ENCODE data around the gene PRTN3.

The PRTN3 gene

DNA sequence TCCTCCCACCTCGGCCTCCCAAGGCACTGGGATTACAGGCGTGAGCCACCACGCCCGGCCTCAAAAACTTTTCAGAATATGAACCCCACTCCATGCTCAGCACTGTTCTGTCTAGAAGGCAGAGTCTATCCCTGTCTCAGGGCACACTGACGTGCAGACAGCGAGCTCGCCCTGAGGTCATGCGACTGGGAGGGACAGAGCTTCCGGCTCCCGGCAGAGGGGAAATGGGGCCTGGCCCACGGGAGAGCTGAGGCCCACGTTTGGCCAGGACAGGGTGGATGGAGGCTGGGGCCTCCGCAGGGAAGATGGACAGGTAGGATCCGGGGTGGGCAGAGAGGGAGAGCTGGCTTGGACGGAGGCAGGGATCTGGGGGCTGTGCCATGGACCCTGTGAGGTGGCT, 15.9 kb upstream of the PRTN3 start:
- ChIA-PET CTCF (no interaction called here), POLR2A (ENCODE audit: low non-redundant PET) (no interaction called here)
- TF ChIP-seq, protein P1, sequence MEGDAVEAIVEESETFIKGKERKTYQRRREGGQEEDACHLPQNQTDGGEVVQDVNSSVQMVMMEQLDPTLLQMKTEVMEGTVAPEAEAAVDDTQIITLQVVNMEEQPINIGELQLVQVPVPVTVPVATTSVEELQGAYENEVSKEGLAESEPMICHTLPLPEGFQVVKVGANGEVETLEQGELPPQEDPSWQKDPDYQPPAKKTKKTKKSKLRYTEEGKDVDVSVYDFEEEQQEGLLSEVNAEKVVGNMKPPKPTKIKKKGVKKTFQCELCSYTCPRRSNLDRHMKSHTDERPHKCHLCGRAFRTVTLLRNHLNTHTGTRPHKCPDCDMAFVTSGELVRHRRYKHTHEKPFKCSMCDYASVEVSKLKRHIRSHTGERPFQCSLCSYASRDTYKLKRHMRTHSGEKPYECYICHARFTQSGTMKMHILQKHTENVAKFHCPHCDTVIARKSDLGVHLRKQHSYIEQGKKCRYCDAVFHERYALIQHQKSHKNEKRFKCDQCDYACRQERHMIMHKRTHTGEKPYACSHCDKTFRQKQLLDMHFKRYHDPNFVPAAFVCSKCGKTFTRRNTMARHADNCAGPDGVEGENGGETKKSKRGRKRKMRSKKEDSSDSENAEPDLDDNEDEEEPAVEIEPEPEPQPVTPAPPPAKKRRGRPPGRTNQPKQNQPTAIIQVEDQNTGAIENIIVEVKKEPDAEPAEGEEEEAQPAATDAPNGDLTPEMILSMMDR (conservative IDR thresholded peaks at IDR 0.05; ENCODE audit: low read depth) = no peak
- no peak for DNase-seq (ENCODE audit: low spot score)
- H3K27ac ChIP-seq = no peak overlapping the region

DNA sequence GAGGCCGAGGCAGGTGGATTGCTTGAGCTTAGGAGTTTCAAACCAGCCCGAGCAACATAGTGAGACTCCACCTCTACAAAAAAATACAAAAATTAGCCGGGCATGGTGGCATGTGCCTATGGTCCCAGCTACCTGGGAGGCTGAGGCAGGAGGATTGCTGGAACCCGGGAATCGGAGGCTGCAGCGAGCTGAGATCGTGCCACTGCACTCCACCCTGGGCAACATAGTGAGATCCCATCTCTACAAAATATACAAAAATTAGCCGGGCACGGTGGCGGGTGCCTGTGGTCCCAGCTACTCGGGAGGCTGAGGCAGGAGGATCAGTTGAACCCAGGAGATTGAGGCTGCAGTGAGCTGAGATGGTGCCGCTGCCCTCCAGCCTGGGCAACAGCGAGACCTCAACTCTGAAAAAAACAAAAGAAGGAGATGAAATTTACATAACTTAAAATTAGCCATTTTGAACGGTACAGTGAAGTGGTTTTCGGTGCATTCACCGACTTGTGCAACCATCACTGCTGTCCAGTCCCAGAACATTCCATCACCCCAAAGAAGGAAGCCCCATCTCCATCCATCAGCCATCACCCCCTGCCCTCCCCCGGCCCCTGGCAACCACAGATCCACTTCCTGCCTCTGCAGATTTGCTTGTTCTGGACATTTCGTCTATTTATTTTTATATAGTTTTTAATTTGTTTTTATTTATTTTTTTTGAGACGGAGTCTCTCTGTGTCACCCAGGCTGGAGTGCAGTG, 14.7 kb upstream of the PRTN3 start:
- no peak overlapping the region for H3K27ac ChIP-seq
- POLR2A ChIA-PET (ENCODE audit: low non-redundant PET) = no interaction called here
- TF ChIP-seq, protein P1 (conservative IDR thresholded peaks at IDR 0.05; ENCODE audit: low read depth) = no peak
- no peak for DNase-seq (ENCODE audit: low spot score)
- CTCF ChIA-PET = interaction anchor here (0.6 kb wide), 2 partner anchors 78 to 93 kb away, joined by 3 read pairs; no protein-coding TSS in a partner anchor

DNA sequence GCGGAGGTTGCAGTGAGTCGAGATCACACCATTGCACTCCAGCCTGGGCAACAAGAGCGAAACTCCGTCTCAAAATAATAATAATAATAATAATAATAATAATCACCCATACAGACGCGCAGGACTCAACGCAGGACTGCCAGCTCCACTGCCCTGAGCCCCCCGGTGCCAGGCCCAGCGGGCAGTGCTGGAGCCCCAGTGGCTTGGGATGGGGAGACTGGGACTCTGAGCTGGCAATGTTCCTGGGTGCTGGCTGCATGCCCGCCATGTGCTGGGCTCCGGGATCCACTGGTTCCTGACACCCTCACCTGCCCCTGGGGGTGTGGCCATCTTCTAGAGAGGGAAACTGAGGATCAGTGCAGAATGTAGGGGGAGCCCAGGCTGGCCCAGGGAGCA, 13.5 kb upstream of the PRTN3 start:
- peak overlapping the region; percentile 3; the same call in 1 of the 2 replicates for H3K27ac ChIP-seq
- POLR2A ChIA-PET (ENCODE audit: low non-redundant PET) = no interaction called here
- DNase-seq (ENCODE audit: low spot score) = no peak
- CTCF ChIA-PET = no interaction called here
- TF ChIP-seq, protein P1 (conservative IDR thresholded peaks at IDR 0.05; ENCODE audit: low read depth) = no peak

DNA sequence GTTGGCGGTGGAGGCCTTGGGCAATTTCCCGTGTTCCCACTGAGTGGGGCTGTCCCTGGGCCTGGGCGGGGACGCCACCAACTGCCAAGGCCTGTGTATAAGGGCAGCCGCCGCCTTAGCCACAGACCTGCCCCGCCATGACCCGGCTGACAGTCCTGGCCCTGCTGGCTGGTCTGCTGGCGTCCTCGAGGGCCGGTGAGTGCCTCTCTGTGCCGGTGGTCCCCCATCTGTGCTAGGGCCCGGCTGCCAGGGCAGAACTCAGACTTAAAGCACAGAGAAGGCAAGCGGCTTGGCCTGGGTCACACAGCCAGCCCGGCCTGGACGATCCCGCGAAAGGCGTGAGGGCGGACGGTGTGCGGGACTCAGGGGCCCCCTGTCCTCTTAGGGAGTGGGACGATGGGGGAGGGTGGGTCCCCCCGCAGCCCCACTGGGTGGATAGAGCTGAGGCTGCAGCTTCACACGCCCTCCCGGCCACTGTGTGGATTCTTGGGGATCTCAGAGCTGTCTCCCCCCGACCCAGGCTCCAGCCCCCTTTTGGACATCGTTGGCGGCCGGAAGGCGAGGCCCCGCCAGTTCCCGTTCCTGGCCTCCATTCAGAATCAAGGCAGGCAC, 13.0 kb upstream of the PRTN3 start, which contains the start of gene AZU1:
Gene AZU1, plus strand, starts transcription at position 128 of the 612 bp plus-strand sequence. Its CDS starts 10 bp downstream, at position 138.
- TF ChIP-seq, protein P1 (conservative IDR thresholded peaks at IDR 0.05; ENCODE audit: low read depth) = no peak
- DNase-seq (ENCODE audit: low spot score) = no peak
- H3K27ac ChIP-seq = peak within 1 kb of the TSS; percentile 3; the same call in 1 of the 2 replicates
- CTCF ChIA-PET = no interaction called here
- POLR2A ChIA-PET (ENCODE audit: low non-redundant PET) = no interaction called here

DNA sequence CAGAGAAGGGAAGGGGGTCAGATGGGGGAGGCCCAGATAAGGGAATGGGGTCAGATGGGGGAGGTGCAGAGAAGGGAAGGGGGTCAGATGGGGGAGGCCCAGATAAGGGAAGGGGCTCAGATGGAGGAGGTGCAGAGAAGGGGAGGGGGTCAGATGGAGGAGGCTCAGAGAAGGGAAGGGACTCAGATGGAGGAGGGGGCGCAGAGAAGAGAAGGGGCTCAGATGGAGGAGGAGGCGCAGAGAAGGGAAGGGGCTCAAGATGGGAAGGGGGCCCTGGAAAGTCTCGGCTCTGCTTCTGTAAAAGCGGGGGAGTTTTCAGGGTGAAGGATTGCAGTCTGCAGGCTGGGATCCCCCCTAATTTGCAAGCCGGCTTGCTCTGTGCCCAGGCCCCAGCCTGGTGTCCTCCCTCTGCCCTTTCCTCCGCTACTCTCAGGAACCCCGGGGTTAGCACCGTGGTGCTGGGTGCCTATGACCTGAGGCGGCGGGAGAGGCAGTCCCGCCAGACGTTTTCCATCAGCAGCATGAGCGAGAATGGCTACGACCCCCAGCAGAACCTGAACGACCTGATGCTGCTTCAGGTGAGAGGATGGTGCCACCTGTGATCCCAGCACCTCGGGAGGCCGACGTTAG, 11.6 kb upstream of the PRTN3 start:
- TF ChIP-seq, protein P1 (conservative IDR thresholded peaks at IDR 0.05; ENCODE audit: low read depth) = no peak
- no peak for DNase-seq (ENCODE audit: low spot score)
- ChIA-PET CTCF (no interaction called here), POLR2A (ENCODE audit: low non-redundant PET) (no interaction called here)
- no peak overlapping the region for H3K27ac ChIP-seq

DNA sequence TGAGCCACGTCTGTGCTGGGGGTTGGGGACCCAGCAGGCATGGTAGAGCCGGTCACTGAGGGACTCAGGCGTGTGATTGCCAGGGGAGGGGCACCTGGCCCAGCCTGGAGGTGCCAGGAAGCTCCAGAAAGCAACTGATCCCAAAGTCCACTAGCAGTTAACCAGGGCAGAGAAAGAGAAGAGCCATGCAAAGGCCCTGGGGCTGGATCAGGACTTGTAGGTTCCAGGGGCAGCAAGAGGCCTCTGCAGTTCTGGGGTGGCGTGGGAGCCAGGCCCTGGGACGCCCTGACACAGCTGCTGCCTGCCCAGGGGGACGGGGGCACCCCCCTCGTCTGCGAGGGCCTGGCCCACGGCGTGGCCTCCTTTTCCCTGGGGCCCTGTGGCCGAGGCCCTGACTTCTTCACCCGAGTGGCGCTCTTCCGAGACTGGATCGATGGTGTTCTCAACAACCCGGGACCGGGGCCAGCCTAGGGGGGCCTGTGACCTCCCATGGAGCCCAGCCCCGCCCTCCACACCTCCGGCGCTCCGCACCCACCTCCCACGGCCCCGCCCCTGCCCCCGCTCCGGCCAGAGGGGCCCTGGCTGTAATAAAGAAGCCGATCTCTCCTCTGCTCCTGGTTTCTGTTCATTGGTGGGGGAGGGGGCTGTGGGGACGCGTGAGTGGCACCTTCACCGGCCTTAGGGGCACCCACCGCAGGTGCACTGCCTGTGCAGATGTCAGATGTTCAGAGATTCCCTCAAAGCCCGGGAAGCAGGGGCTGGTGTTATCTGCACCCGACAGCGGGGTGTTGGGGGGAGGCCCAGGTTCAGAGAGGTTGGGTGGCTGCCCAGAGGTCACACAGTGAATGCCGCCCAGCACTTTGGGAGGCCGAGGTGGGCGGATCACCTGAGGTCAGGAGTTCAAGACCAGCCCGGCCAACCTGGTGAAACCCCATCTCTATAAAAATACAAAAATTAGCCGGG, 9.1 kb upstream of the PRTN3 start:
- no peak overlapping the region for H3K27ac ChIP-seq
- DNase-seq (ENCODE audit: low spot score) = no peak
- CTCF ChIA-PET = no interaction called here
- TF ChIP-seq, protein P1 (conservative IDR thresholded peaks at IDR 0.05; ENCODE audit: low read depth) = no peak
- POLR2A ChIA-PET (ENCODE audit: low non-redundant PET) = no interaction called here

Data from RWPE1 (cell line).